ENCODE data around the gene PTOV1. TPM values are rescaled to one million over a fixed set of nuclear protein-coding genes. Genes with fewer than 3 reads are reported as not detected.

The PTOV1 gene
- total and polyA plus RNA-seq, 10 of the 15 experiments (the other 5 are each of a cell fraction or from before 2014, with no cell fraction given), result 3.2 to 83.5 (median 22.3) TPM

- TF ChIP-seq E4F1 (IDR thresholded peaks at IDR 0.05; ENCODE audit: borderline replicate concordance, partially characterized antibody), result no peak
- no peak for TF ChIP-seq STAT3 (IDR thresholded peaks at IDR 0.05; ENCODE audit: low read depth, low read length)
- TF ChIP-seq DPF2 (IDR thresholded peaks at IDR 0.05), result peak; percentile 79
- no peak for TF ChIP-seq NFXL1 (IDR thresholded peaks at IDR 0.05; ENCODE audit: borderline replicate concordance)
- no peak for TF ChIP-seq BCL3 (IDR thresholded peaks at IDR 0.05; ENCODE audit: borderline replicate concordance, insufficient read depth, low read depth, low read length, poor library complexity, severe bottlenecking)
- TF ChIP-seq NR2F1 (conservative IDR thresholded peaks at IDR 0.05), result peak; percentile 58; the same call in 1 of the 2 replicates
- TF ChIP-seq RCOR1 (conservative IDR thresholded peaks at IDR 0.05; ENCODE audit: low read depth, low read length), result no peak
- no peak for TF ChIP-seq USF2 (IDR thresholded peaks at IDR 0.05; ENCODE audit: borderline replicate concordance, low read depth, low read length)
- TF ChIP-seq PML (IDR thresholded peaks at IDR 0.05; ENCODE audit: low read length), result no peak
- 0 out of 2 replicates have a peak, but pooled peaks have one; percentile 25 for TF ChIP-seq BRCA1 (IDR thresholded peaks at IDR 0.05; ENCODE audit: low read depth, low read length)
- TF ChIP-seq ZNF274 (IDR thresholded peaks at IDR 0.05; ENCODE audit: insufficient read depth, insufficient read length), result no peak
- TF ChIP-seq PAX8 (IDR thresholded peaks at IDR 0.05), result no peak
- no peak for TF ChIP-seq GABPA (IDR thresholded peaks at IDR 0.05; ENCODE audit: low read depth)
- no peak for TF ChIP-seq REST (IDR thresholded peaks at IDR 0.05; ENCODE audit: low read depth, low read length)
- no peak for TF ChIP-seq MEF2A (IDR thresholded peaks at IDR 0.05; ENCODE audit: insufficient read depth, low read depth, low read length)
- TF ChIP-seq CHD1 (IDR thresholded peaks at IDR 0.05; ENCODE audit: low read depth, low read length), result no peak
- TF ChIP-seq SPI1 (IDR thresholded peaks at IDR 0.05; ENCODE audit: borderline replicate concordance, insufficient read depth, low read depth, low read length), result no peak
- TF ChIP-seq CBX3 (IDR thresholded peaks at IDR 0.05; ENCODE audit: borderline replicate concordance, low read depth), result no peak
- peak; percentile 7; the same call in 1 of the 2 replicates for TF ChIP-seq RELB (IDR thresholded peaks at IDR 0.05; ENCODE audit: low read depth)
- no peak for TF ChIP-seq ZZZ3 (IDR thresholded peaks at IDR 0.05; ENCODE audit: control insufficient read depth, insufficient read length, low read depth)
Measured at GRCh38 chr19:49869484-49870308, 18.7 kb downstream of the PTOV1 start (continued).

Data from GM12878 (cell line).